Coronary artery (tissue), 2 donors: ENCODE measurements around the gene ADAMTS14.

Experiments used
- DNase-seq: peaks from one replicate; pipeline ENCODE4 v3.0.0-alpha.2; 2017; ENCODE audit warnings: low spot score
- H3K27ac ChIP-seq, 2 donors: fragments of 200-600 bp; sonication (generic); one replicate each; pipeline ENCODE4 v1.5.1; 2016 to 2019
- H3K4me3 ChIP-seq: fragments of 200-600 bp; sonication (generic); 2 replicates; pipeline ENCODE4 v1.5.1; 2016; ENCODE audit warnings: mild to moderate bottlenecking, moderate library complexity
- CTCF ChIP-seq: fragments of 200-600 bp; sonication (generic); IDR thresholded peaks from one replicate; pipeline ENCODE4 v1.5.1; 2019; ENCODE audit warnings: antibody characterized with exemption

Gene ADAMTS14

DNA sequence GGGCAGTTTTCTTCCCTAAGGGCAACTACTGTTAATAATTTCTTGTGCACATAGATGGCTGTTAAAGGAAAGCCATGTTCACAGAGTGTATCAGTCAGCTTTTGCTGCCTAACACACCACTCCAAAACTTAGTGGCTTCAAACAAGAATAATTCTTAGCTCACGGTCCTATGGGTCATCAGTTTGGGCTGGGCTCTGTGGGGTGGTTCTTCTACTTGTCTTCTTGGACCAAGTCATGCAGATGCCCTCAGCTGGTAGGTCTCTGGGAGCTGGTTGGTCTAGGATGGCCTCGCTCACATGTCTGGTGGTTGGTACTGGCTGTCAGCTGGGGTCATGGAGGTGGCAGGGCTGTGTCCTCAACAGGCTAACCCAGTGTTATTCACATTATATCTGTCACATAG lies 73.2 kb downstream of the ADAMTS14 start:
- no peak overlapping the region for H3K4me3 ChIP-seq
- TF ChIP-seq CTCF: no peak
- no peak overlapping the region for H3K27ac ChIP-seq
- DNase-seq: no peak

GRCh38 chr10:70747192-70747965 lies 75.1 kb downstream of the ADAMTS14 start:
- no peak for DNase-seq
- Histone ChIP-seq H3K4me3 (no peak overlapping the region), H3K27ac (no peak overlapping the region)
- no peak for TF ChIP-seq CTCF

DNA sequence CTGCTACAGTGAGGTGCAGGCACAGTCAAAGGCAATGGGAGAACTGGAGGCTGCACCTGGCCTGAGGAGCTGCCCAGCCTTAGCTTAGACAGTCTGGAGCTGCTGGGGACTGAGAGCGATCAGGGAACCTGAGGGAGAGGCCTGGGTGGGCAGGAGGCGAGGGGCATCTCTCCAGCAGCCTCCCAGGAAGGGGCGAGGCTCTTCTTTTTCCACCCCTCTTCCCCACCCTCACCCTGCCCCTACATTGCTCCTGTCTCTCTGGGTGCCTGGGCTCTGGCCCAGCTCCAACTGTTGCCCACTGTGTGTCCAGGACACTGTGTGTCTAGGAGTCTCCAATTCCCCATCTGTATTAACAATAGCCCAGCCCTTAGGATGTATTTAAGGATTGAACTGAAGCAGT lies 76.0 kb downstream of the ADAMTS14 start:
- no peak for TF ChIP-seq CTCF
- Histone ChIP-seq H3K4me3 (no peak overlapping the region), H3K27ac (no peak overlapping the region)
- DNase-seq: no peak

DNA sequence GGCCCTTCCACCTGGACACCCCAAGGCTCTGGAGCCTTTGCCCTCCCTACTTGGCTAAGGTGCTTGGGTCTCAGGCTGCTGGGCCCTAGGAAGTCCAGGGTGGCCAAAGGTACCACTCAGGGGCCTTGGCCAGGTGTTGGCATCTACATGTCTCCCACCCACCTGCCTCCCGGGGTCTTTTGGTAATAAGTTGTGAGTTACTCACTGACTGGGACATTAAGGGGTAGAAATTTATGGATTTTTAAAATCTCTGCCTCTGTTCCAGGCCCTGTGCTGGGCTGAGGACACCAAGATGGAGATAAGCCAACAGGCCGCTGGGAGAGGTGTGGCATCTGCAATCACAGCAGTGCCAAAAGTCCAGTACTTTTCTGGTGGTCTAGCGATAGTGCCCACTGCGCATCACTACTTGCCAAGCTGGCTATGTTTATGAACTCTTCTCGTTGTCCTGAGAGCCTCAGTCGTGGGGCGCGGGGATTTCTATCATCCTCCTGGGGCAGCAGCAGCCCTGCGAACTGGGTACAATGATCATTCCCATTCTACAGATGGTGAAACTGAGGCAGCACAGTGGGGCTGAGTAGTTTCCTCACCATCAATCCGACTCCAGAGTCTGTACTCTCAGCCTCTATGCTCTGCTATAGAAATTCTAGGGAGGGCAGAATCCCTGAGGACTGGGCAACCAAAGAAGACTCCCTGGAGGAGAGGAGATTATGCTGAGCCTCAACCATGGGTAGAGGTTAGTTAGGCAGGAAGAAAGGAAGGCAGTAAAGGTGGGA lies 76.7 kb downstream of the ADAMTS14 start:
- no peak overlapping the region for H3K27ac ChIP-seq
- TF ChIP-seq CTCF: no peak
- DNase-seq: no peak
- no peak overlapping the region for H3K4me3 ChIP-seq

- Histone ChIP-seq H3K4me3 (no peak overlapping the region), H3K27ac (no peak overlapping the region)
- no peak for TF ChIP-seq CTCF
- DNase-seq: no peak
Observed at GRCh38 chr10:70749756-70750155, 77.5 kb downstream of the ADAMTS14 start.

DNA sequence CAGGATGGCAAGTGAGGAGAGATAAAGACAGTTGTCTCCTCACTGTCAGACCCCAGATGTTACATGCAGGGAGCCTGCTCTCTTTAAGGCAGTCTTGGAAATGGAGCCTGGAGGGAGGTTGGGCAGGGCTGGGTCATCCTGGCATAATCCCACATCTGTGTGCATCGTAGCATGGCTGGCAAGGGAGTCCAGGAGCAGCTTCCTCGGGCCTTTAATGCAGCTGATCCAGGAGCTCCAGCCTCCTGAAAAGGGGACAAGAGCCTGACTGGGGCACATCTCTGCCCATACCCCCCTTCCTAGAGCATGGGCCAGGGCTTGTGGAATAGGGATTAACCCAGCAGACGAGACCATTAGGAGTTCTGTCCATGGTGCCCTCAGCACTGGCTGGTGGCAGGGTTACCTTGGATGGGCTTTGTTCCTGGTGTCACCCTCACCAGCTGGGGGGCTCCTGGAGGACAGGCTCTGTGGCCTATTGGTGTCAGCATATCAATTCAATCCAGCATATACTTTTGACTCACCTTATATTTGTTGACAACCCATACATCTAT lies 77.9 kb downstream of the ADAMTS14 start:
- H3K27ac ChIP-seq: no peak overlapping the region
- no peak for DNase-seq
- no peak overlapping the region for H3K4me3 ChIP-seq
- TF ChIP-seq CTCF: no peak
